Astrocyte of the cerebellum (primary cell): ENCODE results near the gene AOPEP.
A peak's percentile ranks its signal among the peaks of the same experiment; 100 is the strongest.

Experiments
- DNase-seq: peaks from one replicate; pipeline ENCODE4 v3.0.0-alpha.2; 2011; ENCODE audit warnings: low read depth
- H3K4me3 ChIP-seq: 2 replicates; pipeline ENCODE4 v1.5.1; 2011; ENCODE audit warnings: mild to moderate bottlenecking, low read depth, low read length, moderate library complexity
- in situ Hi-C: cut with HindIII; loops from 2 replicates; pipeline ENCODE4 v1.10.0; 2017; ENCODE audit warnings: low sequenced_read_pairs
- TF ChIP-seq, protein P1 (sequence below): IDR thresholded peaks from 2 replicates; pipeline ENCODE4 v1.5.1; 2012; ENCODE audit warnings: low read length, low read depth, moderate library complexity, mild to moderate bottlenecking; ENCODE audit errors: missing control alignments

Gene AOPEP

GRCh38 chr9:94971378-94972131 lies 245.1 kb downstream of the AOPEP start:
- H3K4me3 ChIP-seq, result no peak overlapping the region
- DNase-seq, result no peak
- in situ Hi-C loops, result no loop called here

DNA sequence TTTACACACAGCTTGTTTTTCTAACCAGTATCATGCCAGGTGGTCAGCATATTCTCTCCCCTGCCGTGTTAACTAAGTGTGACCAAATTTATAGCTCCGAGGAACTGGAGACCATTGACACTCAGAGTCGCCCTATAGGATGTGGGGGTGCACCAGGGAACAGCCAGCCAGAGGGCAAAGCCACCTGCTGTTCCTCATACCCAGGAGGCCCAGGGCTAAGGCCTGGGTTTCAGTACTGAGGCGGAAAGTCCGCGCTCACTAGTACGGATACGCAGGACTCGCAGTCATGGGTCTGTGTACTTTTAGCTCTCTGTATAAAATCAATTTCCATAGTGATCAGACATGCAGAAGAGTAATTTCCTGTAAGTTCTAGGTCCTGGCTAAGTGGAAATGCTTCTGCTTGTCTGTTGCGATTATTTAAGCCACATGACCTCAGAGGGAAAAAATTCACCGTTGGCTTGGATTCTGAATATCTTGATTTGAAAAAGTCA lies 247.0 kb downstream of the AOPEP start:
- no peak overlapping the region for H3K4me3 ChIP-seq
- TF ChIP-seq, protein P1, sequence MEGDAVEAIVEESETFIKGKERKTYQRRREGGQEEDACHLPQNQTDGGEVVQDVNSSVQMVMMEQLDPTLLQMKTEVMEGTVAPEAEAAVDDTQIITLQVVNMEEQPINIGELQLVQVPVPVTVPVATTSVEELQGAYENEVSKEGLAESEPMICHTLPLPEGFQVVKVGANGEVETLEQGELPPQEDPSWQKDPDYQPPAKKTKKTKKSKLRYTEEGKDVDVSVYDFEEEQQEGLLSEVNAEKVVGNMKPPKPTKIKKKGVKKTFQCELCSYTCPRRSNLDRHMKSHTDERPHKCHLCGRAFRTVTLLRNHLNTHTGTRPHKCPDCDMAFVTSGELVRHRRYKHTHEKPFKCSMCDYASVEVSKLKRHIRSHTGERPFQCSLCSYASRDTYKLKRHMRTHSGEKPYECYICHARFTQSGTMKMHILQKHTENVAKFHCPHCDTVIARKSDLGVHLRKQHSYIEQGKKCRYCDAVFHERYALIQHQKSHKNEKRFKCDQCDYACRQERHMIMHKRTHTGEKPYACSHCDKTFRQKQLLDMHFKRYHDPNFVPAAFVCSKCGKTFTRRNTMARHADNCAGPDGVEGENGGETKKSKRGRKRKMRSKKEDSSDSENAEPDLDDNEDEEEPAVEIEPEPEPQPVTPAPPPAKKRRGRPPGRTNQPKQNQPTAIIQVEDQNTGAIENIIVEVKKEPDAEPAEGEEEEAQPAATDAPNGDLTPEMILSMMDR, result no peak
- in situ Hi-C loops, result no loop called here
- peak; percentile 80 for DNase-seq

More at GRCh38 chr9:94971378-94972131, 245.1 kb downstream of the AOPEP start:
- TF ChIP-seq, protein P1, result no peak

DNA sequence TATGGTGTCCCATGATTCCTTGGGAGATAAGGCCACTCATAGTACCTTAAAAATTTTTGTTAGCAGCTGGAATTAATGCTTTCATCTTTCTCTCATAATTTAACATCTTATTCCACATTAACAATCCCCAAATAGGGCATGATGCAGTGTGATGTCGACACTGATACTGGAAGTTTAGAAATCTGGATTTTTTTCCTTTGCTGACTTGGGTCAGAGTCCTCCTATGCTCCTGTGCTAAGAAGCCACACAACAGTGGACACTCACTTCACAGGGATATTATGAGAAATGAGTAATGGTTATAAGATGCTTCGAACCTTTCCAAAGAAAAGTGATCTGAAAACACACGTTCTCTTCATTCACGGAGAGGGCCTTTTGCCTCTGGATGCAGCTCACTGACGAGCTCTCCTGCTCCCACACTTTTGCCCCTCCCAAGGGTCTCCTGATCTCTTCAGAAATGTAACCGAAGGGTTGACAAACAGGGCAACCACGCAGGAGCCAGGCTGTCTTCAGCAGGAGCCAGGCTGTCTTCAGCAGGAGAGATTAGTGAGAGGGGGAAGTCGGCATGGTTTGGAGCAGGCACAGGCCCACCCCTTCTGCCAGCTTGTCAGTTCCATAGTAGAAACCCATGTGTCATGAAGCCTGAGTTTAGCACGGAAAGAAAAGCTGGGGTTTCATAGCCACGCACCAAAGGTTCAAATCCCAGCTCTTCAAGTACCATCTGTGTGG lies 247.8 kb downstream of the AOPEP start:
- DNase-seq, result no peak
- in situ Hi-C loops, result no loop called here
- H3K4me3 ChIP-seq, result no peak overlapping the region
- TF ChIP-seq, protein P1, result no peak

GRCh38 chr9:94975480-94975879 lies 249.0 kb downstream of the AOPEP start:
- no peak overlapping the region for H3K4me3 ChIP-seq
- DNase-seq, result no peak
- TF ChIP-seq, protein P1, result no peak
- in situ Hi-C loops, result no loop called here

DNA sequence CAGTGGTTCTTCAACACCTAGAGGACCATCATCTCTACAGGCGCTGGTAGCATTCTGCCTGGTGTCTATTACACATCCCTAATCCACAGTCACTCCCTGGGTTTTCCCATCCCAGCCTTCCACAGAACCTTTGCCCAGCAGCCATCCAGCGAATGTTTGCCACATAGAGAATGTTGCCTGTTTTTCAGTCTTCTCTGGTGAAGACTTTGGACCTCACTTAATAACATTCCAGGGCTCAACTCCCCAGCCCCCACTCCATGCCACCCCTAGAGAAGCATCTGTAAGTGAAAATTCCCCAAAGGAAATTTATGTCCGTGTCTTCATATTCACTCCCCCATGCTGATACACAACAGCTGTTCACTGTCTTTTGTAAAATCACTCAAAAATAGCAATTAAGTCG lies 249.6 kb downstream of the AOPEP start:
- in situ Hi-C loops, result no loop called here
- no peak for DNase-seq
- TF ChIP-seq, protein P1, result no peak
- no peak overlapping the region for H3K4me3 ChIP-seq

GRCh38 chr9:94977416-94977815 lies 250.9 kb downstream of the AOPEP start:
- DNase-seq, result no peak
- in situ Hi-C loops, result no loop called here
- TF ChIP-seq, protein P1, result no peak
- H3K4me3 ChIP-seq, result no peak overlapping the region
